ENCODE results near the gene STARD7. TPM values are rescaled to one million over a fixed set of nuclear protein-coding genes. Genes with fewer than 3 reads are reported as not detected.

STARD7 gene
- total and polyA plus RNA-seq, 10 of the 15 experiments (the other 5 are each of a cell fraction or from before 2014, with no cell fraction given): 85.4 to 237 (median 153) TPM

DNA sequence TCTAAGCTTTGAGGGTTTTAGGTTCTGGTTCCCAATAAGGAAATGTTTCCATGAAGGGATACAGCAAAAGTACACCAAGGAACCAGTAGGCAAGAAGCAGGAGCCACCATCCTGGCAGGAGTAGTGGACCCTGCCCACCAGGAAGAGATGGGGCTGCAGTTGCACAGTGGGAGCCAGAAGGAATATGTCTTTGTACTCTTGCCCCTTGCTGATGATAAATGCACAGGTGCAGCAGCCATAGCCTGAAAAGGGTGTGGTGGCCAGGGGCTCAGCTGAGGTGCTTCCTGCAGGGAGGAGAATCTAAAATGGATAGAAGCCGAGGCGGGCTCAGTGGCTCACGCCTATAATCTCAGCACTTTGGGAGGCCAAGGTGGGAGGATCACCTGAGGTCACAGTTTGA is 29.6 kb upstream of the STARD7 start:
- in situ Hi-C loops (cut with MboI): no loop called here
- no TSS peak for BruUV-seq (replicated peaks)

DNA sequence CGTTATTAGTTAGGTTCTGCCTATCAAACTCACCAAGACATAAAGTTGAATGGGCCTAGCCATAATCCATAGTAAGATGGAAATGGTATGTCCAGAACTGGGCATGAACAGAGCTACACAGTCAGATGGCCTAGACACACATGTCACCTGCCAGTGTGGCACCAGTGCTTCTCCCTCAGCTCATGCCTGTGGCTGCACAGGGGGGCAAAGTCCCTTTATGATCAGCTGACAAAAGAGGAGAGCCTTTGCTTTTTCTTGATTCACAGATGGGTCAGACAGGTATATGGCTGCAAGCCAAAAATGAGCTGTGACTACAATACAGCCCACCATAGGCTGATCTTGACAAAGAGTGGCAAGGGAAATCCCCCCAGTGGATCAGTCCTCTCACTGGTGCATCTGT is 28.3 kb upstream of the STARD7 start:
- Histone ChIP-seq H3K4me3 (no peak overlapping the region), H3K4me1 (ENCODE audit: control insufficient read depth, insufficient read depth, low read length) (peaks cover 32% of the 10 kb centered on the region), H4K20me1 (ENCODE audit: control insufficient read depth, insufficient read depth) (no peaks in the 10 kb centered on the region), H3K79me2 (ENCODE audit: control insufficient read depth, insufficient read depth, low read length) (no peaks in the 10 kb centered on the region), H3K9me3 (replicated peaks; ENCODE audit: control insufficient read depth, insufficient read depth, low read length) (no peaks in the 10 kb centered on the region), H3K4me2 (ENCODE audit: control insufficient read depth, insufficient read depth) (no peak overlapping the region), H3K9ac (ENCODE audit: control insufficient read depth, insufficient read depth, low read length) (no peak overlapping the region), H3K36me3 (ENCODE audit: control insufficient read depth in 2 of 2, insufficient read depth in 2 of 2, low read length in 1 of 2) (no peaks in the 10 kb centered on the region), H3K27ac (ENCODE audit: control insufficient read depth, insufficient read depth) (no peak overlapping the region), H2AFZ (ENCODE audit: control insufficient read depth, low read depth, low read length) (no peak overlapping the region), H3K27me3 (replicated peaks in 1 of 2; ENCODE audit: control insufficient read depth in 2 of 2, insufficient read depth in 2 of 2, low read length in 1 of 2) (no peaks in the 10 kb centered on the region)
- DNase-seq (ENCODE audit: low read depth, low spot score) (no peak), ATAC-seq (no peak), FAIRE-seq (no peak)
- ChIA-PET CTCF (interaction anchor here (0.9 to 2.4 kb wide), 7 partner anchors 9 to 244 kb away, joined by 3 to 10 read pairs (median 3); no protein-coding TSS in a partner anchor), SMC1A (ENCODE audit: uncharacterized antibody, unreplicated experiment) (interaction anchor here (1.2 to 1.7 kb wide), 3 partner anchors 12 to 98 kb away, joined by 4 to 7 read pairs (median 5); partner anchors contain the start of gene ASTL), RAD21 (ENCODE audit: unreplicated experiment) (interaction anchor here (0.8 to 1.4 kb wide), 4 partner anchors 12 to 61 kb away, joined by 3 to 4 read pairs (median 3); partner anchors contain the start of gene STARD7), POLR2A (interaction anchor here (0.6 to 1.1 kb wide), 3 partner anchors 9 to 32 kb away, joined by 3 to 4 read pairs (median 3); no protein-coding TSS in a partner anchor)
- in situ Hi-C loops (cut with MboI) (no loop called here), intact Hi-C loops (cut with micrococcal nuclease; ENCODE audit: unreplicated experiment) (no loop called here)
- TF ChIP-seq EZH2 (IDR thresholded peaks at IDR 0.05; ENCODE audit: borderline replicate concordance, control insufficient read depth, low read depth, low read length) (no peak), RELA (IDR thresholded peaks at IDR 0.05; ENCODE audit: borderline replicate concordance, partially characterized antibody) (no peak), SMAD1 (IDR thresholded peaks at IDR 0.05; ENCODE audit: low read depth, partially characterized antibody) (no peak), BHLHE40 (IDR thresholded peaks at IDR 0.05; ENCODE audit: borderline replicate concordance in 1 of 2, low read depth in 2 of 2, low read length in 1 of 2) (0 out of 4 replicates have a peak, but pooled peaks of 1 of the 2 experiments have one; percentile 30)
- BruUV-seq (replicated peaks): no TSS peak
- WGBS (ENCODE audit: insufficient coverage, insufficient replicate concordance, low lambda C conversion rate, missing lambda C conversion rate): 100% methylated on average over 1 of the region's 1 CpG

More for the DNA sequence above, 29.6 kb upstream of the STARD7 start:
- ChIA-PET POLR2A (no interaction called here), SMC1A (ENCODE audit: uncharacterized antibody, unreplicated experiment) (interaction anchor here (0.9 to 1.3 kb wide), 4 partner anchors 11 to 29 kb away, joined by 3 to 4 read pairs (median 3); no protein-coding TSS in a partner anchor), RAD21 (ENCODE audit: unreplicated experiment) (no interaction called here), CTCF (interaction anchor here (1.6 to 2.5 kb wide), 3 partner anchors 11 to 28 kb away, joined by 4 to 11 read pairs (median 10); no protein-coding TSS in a partner anchor)
- H3K79me2 ChIP-seq (ENCODE audit: control insufficient read depth, insufficient read depth, low read length): no peaks in the 10 kb centered on the region
- no peaks in the 10 kb centered on the region for H3K36me3 ChIP-seq (ENCODE audit: control insufficient read depth in 2 of 2, insufficient read depth in 2 of 2, low read length in 1 of 2)
- H3K4me2 ChIP-seq (ENCODE audit: control insufficient read depth, insufficient read depth): no peak overlapping the region
- no peaks in the 10 kb centered on the region for H3K9me3 ChIP-seq (replicated peaks; ENCODE audit: control insufficient read depth, insufficient read depth, low read length)
- no peak overlapping the region for H3K27ac ChIP-seq (ENCODE audit: control insufficient read depth, insufficient read depth)
- FAIRE-seq: no peak
- ATAC-seq: no peak
- intact Hi-C loops (cut with micrococcal nuclease; ENCODE audit: unreplicated experiment): no loop called here
- DNase-seq (ENCODE audit: low read depth, low spot score): no peak
- H3K4me3 ChIP-seq: no peak overlapping the region
- TF ChIP-seq CHD4 (IDR thresholded peaks at IDR 0.05) (no peak), RAD21 (IDR thresholded peaks at IDR 0.05; ENCODE audit: insufficient read depth, low read depth, low read length) (no peak), HDAC6 (IDR thresholded peaks at IDR 0.05; ENCODE audit: unreplicated experiment) (no peak)
- no peaks in the 10 kb centered on the region for H3K27me3 ChIP-seq (replicated peaks in 1 of 2; ENCODE audit: control insufficient read depth in 2 of 2, insufficient read depth in 2 of 2, low read length in 1 of 2)
- no peak overlapping the region for H2AFZ ChIP-seq (ENCODE audit: control insufficient read depth, low read depth, low read length)
- H4K20me1 ChIP-seq (ENCODE audit: control insufficient read depth, insufficient read depth): no peaks in the 10 kb centered on the region
- 95% methylated on average over 3 of the region's 3 CpGs for WGBS (ENCODE audit: insufficient coverage, insufficient replicate concordance, low lambda C conversion rate, missing lambda C conversion rate)
- peaks cover 41% of the 10 kb centered on the region for H3K4me1 ChIP-seq (ENCODE audit: control insufficient read depth, insufficient read depth, low read length)
- no peak overlapping the region for H3K9ac ChIP-seq (ENCODE audit: control insufficient read depth, insufficient read depth, low read length)

Measured in GM12878 (cell line).